Measurements from ENCODE around the gene CDK5RAP1.

CDK5RAP1 gene

DNA sequence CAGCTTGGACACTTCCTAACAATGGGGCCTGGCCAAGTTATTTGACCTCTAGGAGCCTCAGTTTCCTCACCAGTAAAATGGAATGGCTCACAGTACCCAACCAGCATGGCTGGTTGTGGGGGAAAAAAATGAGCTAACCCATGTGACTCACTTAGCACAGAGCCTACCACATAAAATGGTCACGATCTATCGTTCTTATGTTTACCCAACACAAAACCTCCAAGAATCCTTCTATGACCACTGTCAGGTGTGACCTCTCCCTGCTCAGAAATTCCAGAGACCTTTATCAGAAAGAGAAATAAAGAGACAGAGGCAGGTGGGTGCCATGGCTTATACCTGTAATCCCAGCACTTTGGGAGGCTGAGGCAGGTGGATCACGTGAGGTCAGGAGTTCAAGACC is 78.9 kb downstream of the CDK5RAP1 start:
- TF ChIP-seq ESRRG (CRISPR knock-in tag; IDR thresholded peaks at IDR 0.05) (no peak), ZNF8 (CRISPR knock-in tag; IDR thresholded peaks at IDR 0.05) (no peak), ISL1 (CRISPR knock-in tag; IDR thresholded peaks at IDR 0.05) (no peak), GLIS3 (CRISPR knock-in tag; IDR thresholded peaks at IDR 0.05) (no peak), OSR1 (CRISPR knock-in tag; IDR thresholded peaks at IDR 0.05) (no peak), CSDC2 (CRISPR knock-in tag; IDR thresholded peaks at IDR 0.05) (no peak), ZNF70 (CRISPR knock-in tag; IDR thresholded peaks at IDR 0.05) (no peak), BACH2 (CRISPR knock-in tag; IDR thresholded peaks at IDR 0.05; ENCODE audit: borderline replicate concordance) (no peak), PPARA (CRISPR knock-in tag; IDR thresholded peaks at IDR 0.05; ENCODE audit: borderline replicate concordance) (no peak), TCF4 (CRISPR knock-in tag; IDR thresholded peaks at IDR 0.05; ENCODE audit: borderline replicate concordance) (no peak), SNAI2 (CRISPR knock-in tag; IDR thresholded peaks at IDR 0.05) (no peak), ZFP30 (CRISPR knock-in tag; IDR thresholded peaks at IDR 0.05) (no peak), PATZ1 (CRISPR knock-in tag; IDR thresholded peaks at IDR 0.05; ENCODE audit: borderline replicate concordance) (no peak), ZC3H10 (CRISPR knock-in tag; IDR thresholded peaks at IDR 0.05) (no peak), TOX (CRISPR knock-in tag; IDR thresholded peaks at IDR 0.05; ENCODE audit: borderline replicate concordance) (no peak), RARB (CRISPR knock-in tag; IDR thresholded peaks at IDR 0.05) (no peak), CSRNP3 (CRISPR knock-in tag; IDR thresholded peaks at IDR 0.05) (no peak)
- TF ChIP-seq, protein P1, sequence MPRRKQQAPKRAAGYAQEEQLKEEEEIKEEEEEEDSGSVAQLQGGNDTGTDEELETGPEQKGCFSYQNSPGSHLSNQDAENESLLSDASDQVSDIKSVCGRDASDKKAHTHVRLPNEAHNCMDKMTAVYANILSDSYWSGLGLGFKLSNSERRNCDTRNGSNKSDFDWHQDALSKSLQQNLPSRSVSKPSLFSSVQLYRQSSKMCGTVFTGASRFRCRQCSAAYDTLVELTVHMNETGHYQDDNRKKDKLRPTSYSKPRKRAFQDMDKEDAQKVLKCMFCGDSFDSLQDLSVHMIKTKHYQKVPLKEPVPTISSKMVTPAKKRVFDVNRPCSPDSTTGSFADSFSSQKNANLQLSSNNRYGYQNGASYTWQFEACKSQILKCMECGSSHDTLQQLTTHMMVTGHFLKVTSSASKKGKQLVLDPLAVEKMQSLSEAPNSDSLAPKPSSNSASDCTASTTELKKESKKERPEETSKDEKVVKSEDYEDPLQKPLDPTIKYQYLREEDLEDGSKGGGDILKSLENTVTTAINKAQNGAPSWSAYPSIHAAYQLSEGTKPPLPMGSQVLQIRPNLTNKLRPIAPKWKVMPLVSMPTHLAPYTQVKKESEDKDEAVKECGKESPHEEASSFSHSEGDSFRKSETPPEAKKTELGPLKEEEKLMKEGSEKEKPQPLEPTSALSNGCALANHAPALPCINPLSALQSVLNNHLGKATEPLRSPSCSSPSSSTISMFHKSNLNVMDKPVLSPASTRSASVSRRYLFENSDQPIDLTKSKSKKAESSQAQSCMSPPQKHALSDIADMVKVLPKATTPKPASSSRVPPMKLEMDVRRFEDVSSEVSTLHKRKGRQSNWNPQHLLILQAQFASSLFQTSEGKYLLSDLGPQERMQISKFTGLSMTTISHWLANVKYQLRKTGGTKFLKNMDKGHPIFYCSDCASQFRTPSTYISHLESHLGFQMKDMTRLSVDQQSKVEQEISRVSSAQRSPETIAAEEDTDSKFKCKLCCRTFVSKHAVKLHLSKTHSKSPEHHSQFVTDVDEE (CRISPR knock-in tag; IDR thresholded peaks at IDR 0.05), result no peak
- TF ChIP-seq, protein P2, sequence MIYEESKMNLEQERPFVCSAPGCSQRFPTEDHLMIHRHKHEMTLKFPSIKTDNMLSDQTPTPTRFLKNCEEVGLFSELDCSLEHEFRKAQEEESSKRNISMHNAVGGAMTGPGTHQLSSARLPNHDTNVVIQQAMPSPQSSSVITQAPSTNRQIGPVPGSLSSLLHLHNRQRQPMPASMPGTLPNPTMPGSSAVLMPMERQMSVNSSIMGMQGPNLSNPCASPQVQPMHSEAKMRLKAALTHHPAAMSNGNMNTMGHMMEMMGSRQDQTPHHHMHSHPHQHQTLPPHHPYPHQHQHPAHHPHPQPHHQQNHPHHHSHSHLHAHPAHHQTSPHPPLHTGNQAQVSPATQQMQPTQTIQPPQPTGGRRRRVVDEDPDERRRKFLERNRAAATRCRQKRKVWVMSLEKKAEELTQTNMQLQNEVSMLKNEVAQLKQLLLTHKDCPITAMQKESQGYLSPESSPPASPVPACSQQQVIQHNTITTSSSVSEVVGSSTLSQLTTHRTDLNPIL (CRISPR knock-in tag; IDR thresholded peaks at IDR 0.05; ENCODE audit: low read depth), result no peak
- TF ChIP-seq, protein P3, sequence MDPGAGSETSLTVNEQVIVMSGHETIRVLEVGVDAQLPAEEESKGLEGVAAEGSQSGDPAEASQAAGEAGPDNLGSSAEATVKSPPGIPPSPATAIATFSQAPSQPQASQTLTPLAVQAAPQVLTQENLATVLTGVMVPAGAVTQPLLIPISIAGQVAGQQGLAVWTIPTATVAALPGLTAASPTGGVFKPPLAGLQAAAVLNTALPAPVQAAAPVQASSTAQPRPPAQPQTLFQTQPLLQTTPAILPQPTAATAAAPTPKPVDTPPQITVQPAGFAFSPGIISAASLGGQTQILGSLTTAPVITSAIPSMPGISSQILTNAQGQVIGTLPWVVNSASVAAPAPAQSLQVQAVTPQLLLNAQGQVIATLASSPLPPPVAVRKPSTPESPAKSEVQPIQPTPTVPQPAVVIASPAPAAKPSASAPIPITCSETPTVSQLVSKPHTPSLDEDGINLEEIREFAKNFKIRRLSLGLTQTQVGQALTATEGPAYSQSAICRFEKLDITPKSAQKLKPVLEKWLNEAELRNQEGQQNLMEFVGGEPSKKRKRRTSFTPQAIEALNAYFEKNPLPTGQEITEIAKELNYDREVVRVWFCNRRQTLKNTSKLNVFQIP (CRISPR knock-in tag; IDR thresholded peaks at IDR 0.05; ENCODE audit: borderline replicate concordance, low read depth), result no peak
- ATAC-seq, result no peak

DNA sequence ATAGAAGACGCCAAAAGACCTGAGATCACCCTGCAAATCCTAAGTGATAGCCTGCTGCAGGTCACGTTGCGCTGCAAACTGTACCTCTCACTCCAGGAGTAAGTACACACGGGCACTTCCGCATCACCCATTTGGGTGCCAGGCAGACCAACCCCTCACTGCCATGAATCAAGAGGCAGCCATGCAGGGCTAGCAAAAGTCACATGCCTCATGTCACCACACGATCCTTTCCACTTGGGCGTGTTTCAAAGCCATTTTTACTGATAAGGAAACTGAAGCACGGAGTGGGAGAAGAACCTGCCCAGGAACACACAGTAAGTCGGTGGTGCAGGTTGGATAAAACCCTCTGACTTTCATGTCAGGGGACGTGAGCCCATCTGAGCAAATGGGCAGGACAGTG is 81.3 kb downstream of the CDK5RAP1 start:
- no peak for TF ChIP-seq ZFP30 (CRISPR knock-in tag; IDR thresholded peaks at IDR 0.05)
- no peak for TF ChIP-seq CSRNP3 (CRISPR knock-in tag; IDR thresholded peaks at IDR 0.05)
- TF ChIP-seq TCF4 (CRISPR knock-in tag; IDR thresholded peaks at IDR 0.05; ENCODE audit: borderline replicate concordance), result no peak
- no peak for TF ChIP-seq ESRRG (CRISPR knock-in tag; IDR thresholded peaks at IDR 0.05)
- no peak for TF ChIP-seq SNAI2 (CRISPR knock-in tag; IDR thresholded peaks at IDR 0.05)
- TF ChIP-seq ZFP3 (CRISPR knock-in tag; IDR thresholded peaks at IDR 0.05), result no peak
- TF ChIP-seq GLIS3 (CRISPR knock-in tag; IDR thresholded peaks at IDR 0.05), result no peak
- no peak for ATAC-seq
